Activated naive CD4-positive, alpha-beta T cell treated with anti-CD3 and anti-CD28 coated beads, Interleukin-2, amount 50 U/mL, for 16 hours (primary cell): ENCODE results near the gene CDCP1.
"Not testable (repeated sequence)": the region's sequence is repeated elsewhere in the genome, so short reads cannot be mapped to it uniquely, and the experiment has no call there.

Source experiments
- DNase-seq: peaks from one replicate; pipeline ENCODE4 v3.0.0-alpha.2; 2020

Gene CDCP1

DNA sequence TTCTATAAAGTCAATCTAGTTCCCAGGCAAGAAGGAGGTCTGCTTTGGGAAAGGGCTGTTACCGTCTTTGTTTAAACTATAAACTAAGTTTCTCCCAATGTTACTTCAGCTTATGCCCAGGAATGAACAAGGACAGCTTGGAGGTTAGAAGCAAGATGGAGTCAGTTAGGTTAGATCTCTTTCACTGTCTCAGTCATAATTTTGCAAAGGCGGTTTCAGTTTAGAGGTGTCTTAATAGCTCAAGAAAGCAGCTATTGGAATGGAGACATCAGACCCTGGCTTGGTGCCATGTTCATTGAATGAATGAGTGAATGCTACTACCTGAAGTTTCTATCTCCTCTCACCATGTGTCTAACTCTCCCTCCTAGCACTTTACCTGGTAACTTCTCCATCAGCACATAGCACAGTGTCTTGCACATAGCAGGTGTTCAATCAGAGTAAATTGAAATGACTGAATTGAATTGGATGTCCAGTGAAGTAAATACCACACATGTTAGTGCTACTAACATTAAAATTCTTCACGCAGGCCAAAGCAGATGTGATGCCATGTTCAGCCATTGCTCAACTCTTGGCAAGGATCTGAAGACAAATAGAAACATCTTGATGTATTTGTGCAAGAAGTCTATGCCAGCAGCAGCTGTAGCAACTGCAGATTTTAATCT, 91.9 kb downstream of the CDCP1 start:
- no peak for DNase-seq

DNA sequence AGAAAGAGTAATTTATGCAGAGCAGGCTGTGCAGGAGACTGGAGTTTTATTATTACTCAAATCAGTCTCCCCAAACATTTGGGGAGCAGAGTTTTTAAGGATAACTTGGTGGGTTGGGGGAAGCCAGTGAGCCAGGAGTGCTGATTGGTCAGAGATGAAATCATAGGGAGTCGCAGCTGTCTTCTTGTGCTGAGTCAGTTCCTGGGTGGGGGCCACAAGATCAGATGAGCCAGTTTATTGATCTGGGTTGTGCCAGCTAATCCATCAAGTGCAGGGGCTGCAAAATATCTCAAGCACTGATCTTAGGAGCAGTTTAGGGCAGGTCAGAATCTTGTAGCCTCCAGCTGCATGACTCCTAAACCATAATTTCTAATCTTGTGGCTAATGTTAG, 92.4 kb downstream of the CDCP1 start:
- not testable (repeated sequence) for DNase-seq

GRCh38 chr3:45051685-45052084, 94.5 kb downstream of the CDCP1 start:
- no peak for DNase-seq

GRCh38 chr3:45049807-45050206, 96.4 kb downstream of the CDCP1 start:
- DNase-seq: no peak

DNA sequence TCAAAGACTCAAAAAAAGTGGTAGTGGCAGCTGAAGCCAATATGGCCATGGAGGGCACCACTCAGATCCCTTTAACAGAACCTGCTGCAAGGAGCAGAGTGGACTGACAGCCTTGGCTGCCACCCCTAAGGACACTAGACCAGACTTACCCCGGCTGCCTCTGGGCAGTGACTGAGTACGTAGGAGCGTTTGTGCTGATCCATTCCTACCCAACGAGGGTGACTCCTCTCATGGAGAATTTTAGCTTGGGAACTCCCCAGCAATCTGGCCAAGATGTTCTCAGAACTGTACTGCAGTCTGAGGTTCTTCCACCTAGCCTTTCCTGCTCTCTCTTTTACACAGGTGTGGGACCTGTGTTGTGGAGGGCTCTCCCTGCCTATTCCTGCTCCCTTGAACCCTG, 97.9 kb downstream of the CDCP1 start:
- DNase-seq: no peak

DNA sequence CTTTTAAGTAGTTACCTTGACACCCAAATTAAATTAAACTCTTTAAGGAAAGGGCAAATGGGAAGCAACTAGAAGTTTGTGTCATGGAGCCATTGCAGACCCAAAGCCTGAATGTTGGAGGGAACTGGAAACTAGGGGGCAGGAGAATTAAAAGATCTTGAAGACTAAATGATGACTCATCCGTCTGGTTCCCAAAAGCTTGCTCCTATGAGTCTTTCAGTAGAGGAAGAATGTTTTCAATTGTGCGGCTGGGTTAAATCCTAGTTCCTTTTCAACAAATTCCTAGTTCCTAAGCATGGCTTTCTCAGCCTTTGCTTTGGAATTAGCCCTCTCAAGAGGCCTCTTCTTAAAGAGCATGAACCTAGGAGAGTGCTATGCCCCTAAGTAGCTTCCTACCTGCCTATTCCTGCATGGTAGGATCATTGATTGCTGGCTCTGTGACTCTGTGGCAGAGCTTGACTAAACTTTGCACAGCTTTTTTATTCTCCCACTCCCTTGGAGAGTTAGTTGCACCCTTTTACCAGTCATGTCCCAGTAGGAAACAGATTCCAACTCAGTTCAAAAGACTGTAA, 102.4 kb downstream of the CDCP1 start:
- DNase-seq: no peak

GRCh38 chr3:45042162-45042561, 104.0 kb downstream of the CDCP1 start:
- no peak for DNase-seq

- DNase-seq: no peak
These were observed 104.5 kb downstream of the CDCP1 start for GRCh38 chr3:45041666-45042065.

DNA sequence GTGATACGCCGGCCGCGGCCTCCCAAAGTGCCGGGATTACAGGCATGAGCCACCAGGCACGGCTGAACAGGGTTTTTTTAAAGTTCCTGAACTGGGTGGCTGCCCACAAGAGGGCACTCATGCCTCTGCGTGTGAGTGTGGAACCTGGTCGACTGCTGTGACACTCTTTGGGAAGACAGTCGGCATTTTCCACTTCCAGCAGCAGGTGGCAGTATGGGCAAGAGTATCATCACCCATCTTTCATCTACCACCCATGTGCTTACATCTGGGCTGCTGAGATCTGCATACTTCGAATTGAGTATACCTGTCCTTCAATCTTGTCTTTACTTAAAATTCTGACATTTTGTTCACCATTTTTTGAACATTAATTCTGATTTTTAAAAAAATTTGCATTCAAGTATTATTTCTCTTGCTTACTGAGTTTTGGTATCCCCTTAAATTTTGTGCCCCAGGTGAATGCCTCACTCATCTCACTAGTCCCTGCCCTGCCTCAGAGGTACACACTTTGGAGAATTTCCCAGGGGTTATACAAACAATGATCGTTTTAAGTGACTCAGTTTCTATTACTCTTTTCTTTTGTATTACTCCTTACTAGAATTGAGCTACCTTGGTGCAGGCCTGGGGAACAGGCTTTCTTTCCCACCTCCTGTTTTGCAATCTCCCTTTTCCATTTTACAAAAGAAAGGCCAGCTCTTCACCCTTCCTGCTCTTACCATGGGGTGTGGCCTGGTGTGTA, 108.3 kb downstream of the CDCP1 start:
- peak; percentile 91 for DNase-seq

DNA sequence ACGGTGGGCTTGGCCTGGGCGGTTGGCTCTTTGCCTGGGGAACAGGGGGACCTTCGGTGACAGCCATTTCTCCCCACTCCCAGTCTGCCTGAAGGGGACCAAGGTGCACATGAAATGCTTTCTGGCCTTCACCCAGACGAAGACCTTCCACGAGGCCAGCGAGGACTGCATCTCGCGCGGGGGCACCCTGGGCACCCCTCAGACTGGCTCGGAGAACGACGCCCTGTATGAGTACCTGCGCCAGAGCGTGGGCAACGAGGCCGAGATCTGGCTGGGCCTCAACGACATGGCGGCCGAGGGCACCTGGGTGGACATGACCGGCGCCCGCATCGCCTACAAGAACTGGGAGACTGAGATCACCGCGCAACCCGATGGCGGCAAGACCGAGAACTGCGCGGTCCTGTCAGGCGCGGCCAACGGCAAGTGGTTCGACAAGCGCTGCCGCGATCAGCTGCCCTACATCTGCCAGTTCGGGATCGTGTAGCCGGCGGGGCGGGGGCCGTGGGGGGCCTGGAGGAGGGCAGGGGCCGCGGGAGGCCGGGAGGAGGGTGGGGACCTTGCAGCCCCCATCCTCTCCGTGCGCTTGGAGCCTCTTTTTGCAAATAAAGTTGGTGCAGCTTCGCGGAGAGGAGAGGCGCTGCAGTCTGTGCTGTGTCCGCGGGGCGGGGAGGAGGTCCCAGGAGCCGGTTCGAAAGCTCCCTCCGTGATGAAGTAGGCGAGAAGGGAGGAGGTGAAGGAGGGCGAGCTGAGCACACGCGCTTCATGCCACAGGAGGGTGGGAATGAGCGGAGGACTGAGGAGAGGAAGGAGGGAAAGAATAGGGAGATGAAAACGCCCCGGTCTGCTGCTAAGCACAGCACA, 110.5 kb downstream of the CDCP1 start:
- DNase-seq: peak; percentile 41

DNA sequence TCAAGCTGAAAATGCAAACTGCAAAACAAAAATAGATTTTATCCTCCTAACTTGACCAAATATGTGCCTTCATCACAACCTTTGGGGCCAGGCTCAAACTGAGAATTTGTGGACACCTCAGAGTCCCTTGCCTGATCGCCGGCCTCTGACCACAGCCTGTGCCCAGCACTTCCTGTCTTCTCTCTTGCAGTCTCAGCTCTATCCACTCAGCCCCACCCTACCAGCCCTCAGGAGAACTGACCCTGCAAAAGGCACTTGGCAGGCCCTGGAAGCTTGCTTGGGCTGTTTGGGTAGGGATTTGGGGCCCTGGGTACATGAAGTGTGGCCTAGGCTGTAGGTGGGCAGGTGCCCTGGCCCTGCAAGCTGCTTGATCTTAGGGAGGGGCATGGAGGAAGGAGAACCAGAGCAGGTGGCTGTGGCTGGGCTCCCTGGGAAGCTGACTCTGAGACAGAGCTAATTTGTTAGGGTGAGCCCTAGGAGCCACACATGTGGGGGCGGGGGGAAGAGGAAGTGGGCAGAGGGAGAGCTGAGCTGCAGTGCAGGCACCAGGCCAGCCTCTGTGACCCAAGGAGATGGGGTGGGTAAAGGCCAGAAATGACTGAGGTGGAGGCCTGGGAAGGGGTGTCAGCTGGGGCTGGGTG, 111.4 kb downstream of the CDCP1 start:
- no peak for DNase-seq

DNA sequence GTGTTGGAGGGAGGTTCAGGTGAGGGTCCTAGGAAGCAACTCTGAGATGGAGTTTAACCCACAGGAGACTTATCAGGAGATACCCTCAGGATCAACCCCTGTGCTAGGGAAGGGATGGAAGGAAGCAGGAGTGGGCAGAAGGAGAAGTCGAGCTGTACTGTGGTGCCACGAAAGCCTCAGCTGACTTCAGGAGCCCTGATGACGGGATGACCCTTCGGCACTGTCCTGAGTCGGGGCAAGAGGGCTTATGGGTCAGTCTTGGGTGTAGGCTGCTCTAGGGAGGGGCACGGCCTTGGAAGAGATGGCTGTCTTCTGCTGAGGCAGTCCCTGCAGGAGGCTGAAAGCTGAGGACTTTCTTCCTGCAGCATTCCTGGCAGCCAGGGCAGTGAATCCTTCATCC, 112.4 kb downstream of the CDCP1 start:
- DNase-seq: no peak
